Left ventricle myocardium superior (tissue), 1 donor: ENCODE measurements around the gene SPG11. TPM values are rescaled to one million over a fixed set of nuclear protein-coding genes. Genes with fewer than 3 reads are reported as not detected.
"Not testable (repeated sequence)": the region's sequence is repeated elsewhere in the genome, so short reads cannot be mapped to it uniquely, and the experiment has no call there.

Source experiments
- ATAC-seq: fragments of 200-7000 bp; cut with Tn5 transposase; one replicate; pipeline ENCODE4 v1.9.1; 2020; ENCODE audit warnings: mild to moderate bottlenecking, moderate library complexity
- DNase-seq: peaks from one replicate; pipeline ENCODE4 v3.0.0-alpha.2; 2020
- intact Hi-C: fragments of 100-400 bp; cut with micrococcal nuclease; formaldehyde crosslinking; loops from one replicate; pipeline ENCODE4 v1.11.0; 2022
- long read RNA-seq: library from polyadenylated mRNA; unstranded; transcript quantifications from one replicate; pipeline ENCODE4 v2.0.0, GENCODE V29; 2021
- total RNA-seq: library from RNA; stranded (reverse); fragmentation: NEBNext Ultra II Directional; extraction: Animal tissue kit (Norgen Biotek cat#: 25700); gene quantifications from one replicate; pipeline ENCODE4 v1.2.1, GENCODE V29; 2021
- donor health status: DM: no; HTN: yes; CAD: no; lungs with severe emphysema.

SPG11 gene
- total RNA-seq = 40.9 TPM
- long read RNA-seq, partial matches to known transcripts = 10 of 17 reads
- long read RNA-seq, other reads (novel, unspliced or antisense) = 5 of 17 reads

GRCh38 chr15:44663410-44664308 is at the start of gene SPG11:
TSS of gene SPG11 (minus strand) at chr15:44663662. CDS start at chr15:44663647, 15 bp downstream.
- intact Hi-C loops = loop anchor here (5.0 kb wide), 1 partner anchor 74 kb away; the partner anchor contains the start of gene TRIM69
- DNase-seq = peak; percentile 98
- ATAC-seq = peak; percentile 99

GRCh38 chr15:44712346-44713005 is 49.0 kb upstream of the SPG11 start:
- peak; percentile 74 for ATAC-seq
- DNase-seq = peak; percentile 67
- intact Hi-C loops = no loop called here

GRCh38 chr15:44711743-44712345 is 48.4 kb upstream of the SPG11 start:
- peak; percentile 62 for DNase-seq
- peak; percentile 68 for ATAC-seq
- intact Hi-C loops = loop anchor here (2.0 kb wide), 1 partner anchor 17 kb away; no protein-coding TSS in a partner anchor

- ATAC-seq (peak; percentile 96), DNase-seq (peak; percentile 97)
- intact Hi-C loops = loop anchor here (2.0 kb wide), 1 partner anchor 18 kb away; no protein-coding TSS in a partner anchor
These were observed 47.8 kb upstream of the SPG11 start, which contains the start of the genes B2M and PATL2 for GRCh38 chr15:44711096-44711742. TSS of gene B2M (plus strand) at chr15:44711517. CDS start at chr15:44711547, 30 bp downstream. TSS of gene PATL2 (minus strand) at chr15:44711323. CDS start at chr15:44676490, 34,833 bp downstream.

GRCh38 chr15:44710236-44711095 is 47.0 kb upstream of the SPG11 start:
- no peak for DNase-seq
- intact Hi-C loops = loop anchor here (2.0 kb wide), 1 partner anchor 18 kb away; no protein-coding TSS in a partner anchor
- no peak for ATAC-seq

GRCh38 chr15:44706946-44707636 is 43.6 kb upstream of the SPG11 start:
- no peak for DNase-seq
- no peak for ATAC-seq
- intact Hi-C loops = no loop called here

- no peak for ATAC-seq
- intact Hi-C loops = no loop called here
- DNase-seq = no peak
These were observed 42.9 kb upstream of the SPG11 start for GRCh38 chr15:44706401-44706800.

GRCh38 chr15:44705986-44706385 is 42.5 kb upstream of the SPG11 start:
- no peak for DNase-seq
- intact Hi-C loops = no loop called here

GRCh38 chr15:44700676-44701075 is 37.2 kb upstream of the SPG11 start:
- intact Hi-C loops, ATAC-seq, DNase-seq: not testable (repeated sequence)

More at GRCh38 chr15:44705986-44706385, 42.5 kb upstream of the SPG11 start:
- no peak for ATAC-seq

- intact Hi-C loops = no loop called here
- ATAC-seq = no peak
These were observed 35.2 kb upstream of the SPG11 start for GRCh38 chr15:44698641-44699040.

GRCh38 chr15:44697014-44697413 is 33.6 kb upstream of the SPG11 start:
- ATAC-seq (no peak), DNase-seq (no peak)
- intact Hi-C loops = no loop called here

More at GRCh38 chr15:44698641-44699040, 35.2 kb upstream of the SPG11 start:
- DNase-seq = no peak

- intact Hi-C loops = no loop called here
- DNase-seq = no peak
- no peak for ATAC-seq
These were observed 31.8 kb upstream of the SPG11 start for GRCh38 chr15:44695294-44695693.

- DNase-seq (no peak), ATAC-seq (no peak)
- intact Hi-C loops = no loop called here
These were observed 31.0 kb upstream of the SPG11 start for GRCh38 chr15:44694416-44694815.

- intact Hi-C loops = no loop called here
- DNase-seq = no peak
- ATAC-seq = no peak
These were observed 29.2 kb upstream of the SPG11 start for GRCh38 chr15:44692659-44693058.

GRCh38 chr15:44690245-44690644 is 26.8 kb upstream of the SPG11 start:
- intact Hi-C loops, DNase-seq, ATAC-seq: not testable (repeated sequence)

- intact Hi-C loops, ATAC-seq, DNase-seq: not testable (repeated sequence)
These were observed 25.9 kb upstream of the SPG11 start for GRCh38 chr15:44689318-44689717.
